ES-I3 (cell line): ENCODE results near the gene USO1.

Source experiments
- H3K36me3 ChIP-seq: 2 replicates; pipeline ENCODE4 v1.6.1; 2013; ENCODE audit warnings: mild to moderate bottlenecking, low read length, control low read depth, moderate library complexity; ENCODE audit not compliant: insufficient read depth
- H3K4me1 ChIP-seq: 2 replicates; pipeline ENCODE4 v1.6.1; 2013; ENCODE audit warnings: mild to moderate bottlenecking, control low read depth, low read length; ENCODE audit not compliant: insufficient read depth
- H3K9ac ChIP-seq: 2 replicates; pipeline ENCODE4 v1.6.1; 2013; ENCODE audit warnings: low read depth, mild to moderate bottlenecking, low read length, moderate library complexity
- H3K9me3 ChIP-seq: 2 replicates; pipeline ENCODE4 v1.6.1; 2013; ENCODE audit warnings: mild to moderate bottlenecking, low read length, moderate library complexity; ENCODE audit not compliant: control insufficient read depth, insufficient read depth

Gene USO1

GRCh38 chr4:75858721-75859120, 134.3 kb downstream of the USO1 start:
- Histone ChIP-seq H3K4me1 (no peaks in the 10 kb centered on the region), H3K36me3 (no peaks in the 10 kb centered on the region), H3K9ac (no peak overlapping the region), H3K9me3 (peaks cover 5% of the 10 kb centered on the region; the same call in 1 of the 2 replicates)

GRCh38 chr4:75860606-75861005, 136.2 kb downstream of the USO1 start:
- Histone ChIP-seq H3K9ac (no peak overlapping the region), H3K36me3 (no peaks in the 10 kb centered on the region), H3K9me3 (peaks cover 5% of the 10 kb centered on the region; the same call in 1 of the 2 replicates), H3K4me1 (no peaks in the 10 kb centered on the region)
